Muscle of arm (tissue), 12 donors: Measurements from ENCODE around the gene IRX4. TPM values are rescaled to one million over a fixed set of nuclear protein-coding genes. Genes with fewer than 3 reads are reported as not detected.

Experiments
- DNase-seq: peaks from one replicate; pipeline ENCODE4 v3.0.0-alpha.2; 2013
- polyA plus RNA-seq, 12 donors: library from polyadenylated mRNA; unstranded; fragments of 120-200 nt; gene quantifications; one replicate each; pipeline ENCODE4 v1.2.1, GENCODE V29; 2013; ENCODE audit not compliant: insufficient read length in 12 of 12

The IRX4 gene
- polyA plus RNA-seq, 12 donors, result 0.21 to 13.6 (median 0.41) TPM; not detected in 4

GRCh38 chr5:1836891-1837880, 45.5 kb downstream of the IRX4 start:
- DNase-seq, result no peak

- no peak for DNase-seq
These were observed 46.4 kb downstream of the IRX4 start for GRCh38 chr5:1836176-1836890.

- no peak for DNase-seq
These were observed 47.3 kb downstream of the IRX4 start for GRCh38 chr5:1835431-1835830.

- no peak for DNase-seq
These were observed 47.9 kb downstream of the IRX4 start for GRCh38 chr5:1834721-1835429.

- no peak for DNase-seq
These were observed 48.6 kb downstream of the IRX4 start for GRCh38 chr5:1834022-1834551.

GRCh38 chr5:1833264-1834021, 49.3 kb downstream of the IRX4 start:
- no peak for DNase-seq

GRCh38 chr5:1832511-1833250, 50.0 kb downstream of the IRX4 start:
- DNase-seq, result no peak

- no peak for DNase-seq
These were observed 50.9 kb downstream of the IRX4 start for GRCh38 chr5:1831677-1832313.

- DNase-seq, result no peak
These were observed 51.5 kb downstream of the IRX4 start for GRCh38 chr5:1831257-1831656.

- DNase-seq, result no peak
These were observed 52.0 kb downstream of the IRX4 start for GRCh38 chr5:1830571-1831228.

GRCh38 chr5:1827886-1828397, 54.8 kb downstream of the IRX4 start:
- no peak for DNase-seq

Other genes starting within 250 kb of the IRX4 start
- gene MRPL36, start 83.1 kb downstream of the IRX4 start, polyA plus RNA-seq, result 10 to 100 TPM in 11 of 12 donors, not detected in 1; 24.3 to 38.2 (median 30.8) TPM
- gene NDUFS6, start 81.5 kb downstream of the IRX4 start, polyA plus RNA-seq, result 10 to 100 TPM in 11 of 12 donors, not detected in 1; 49.2 to 73.4 (median 57.9) TPM